Measurements from ENCODE around the gene GCFC2. TPM values are rescaled to one million over a fixed set of nuclear protein-coding genes. Genes with fewer than 3 reads are reported as not detected.

Gene GCFC2
- total RNA-seq, 1 experiment from 2014 or later = 18.3 TPM

DNA sequence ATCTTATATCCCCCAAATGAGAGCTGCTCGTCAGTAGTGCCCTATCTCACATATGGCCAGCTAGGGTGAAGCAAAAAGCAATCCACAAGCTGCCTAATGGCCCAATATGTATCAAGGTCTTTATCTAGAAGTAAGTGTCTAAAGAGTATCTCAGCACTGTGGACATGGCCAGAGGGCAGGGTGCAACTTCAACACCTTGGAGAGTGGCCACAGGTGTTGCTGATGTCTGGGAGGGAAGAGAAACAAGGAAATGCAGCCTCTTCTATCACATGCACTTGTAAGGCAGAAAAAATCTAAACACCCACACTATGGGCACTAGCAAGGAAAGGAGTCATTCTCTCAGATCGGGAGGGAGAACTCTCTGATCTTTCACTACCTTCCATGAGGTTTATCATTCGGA is 87.8 kb downstream of the GCFC2 start:
- no peak overlapping the region for H3K9ac ChIP-seq (ENCODE audit: extremely low read depth, insufficient read length, low read length)
- H4K20me1 ChIP-seq (ENCODE audit: control insufficient read depth, insufficient read depth, insufficient read length) = no peaks in the 10 kb centered on the region
- no peaks in the 10 kb centered on the region for H3K27me3 ChIP-seq (ENCODE audit: insufficient read depth, low read length)
- H3K4me2 ChIP-seq (ENCODE audit: insufficient read depth, insufficient read length, low read length) = no peak overlapping the region
- Mint-ChIP-seq H3K4me3 (no peak overlapping the region), H3K27ac (no peak overlapping the region), H3K27me3 (ENCODE audit: low read depth) (peaks cover 5% of the 10 kb centered on the region), H3K4me1 (no peaks in the 10 kb centered on the region), H3K36me3 (ENCODE audit: insufficient read depth in 1 of 3, low read depth in 3 of 3) (no peaks in the 10 kb centered on the region), H3K9me3 (no peaks in the 10 kb centered on the region)
- H3K4ac ChIP-seq (ENCODE audit: low read depth, low read length) = no peak overlapping the region
- TF ChIP-seq, protein P1, sequence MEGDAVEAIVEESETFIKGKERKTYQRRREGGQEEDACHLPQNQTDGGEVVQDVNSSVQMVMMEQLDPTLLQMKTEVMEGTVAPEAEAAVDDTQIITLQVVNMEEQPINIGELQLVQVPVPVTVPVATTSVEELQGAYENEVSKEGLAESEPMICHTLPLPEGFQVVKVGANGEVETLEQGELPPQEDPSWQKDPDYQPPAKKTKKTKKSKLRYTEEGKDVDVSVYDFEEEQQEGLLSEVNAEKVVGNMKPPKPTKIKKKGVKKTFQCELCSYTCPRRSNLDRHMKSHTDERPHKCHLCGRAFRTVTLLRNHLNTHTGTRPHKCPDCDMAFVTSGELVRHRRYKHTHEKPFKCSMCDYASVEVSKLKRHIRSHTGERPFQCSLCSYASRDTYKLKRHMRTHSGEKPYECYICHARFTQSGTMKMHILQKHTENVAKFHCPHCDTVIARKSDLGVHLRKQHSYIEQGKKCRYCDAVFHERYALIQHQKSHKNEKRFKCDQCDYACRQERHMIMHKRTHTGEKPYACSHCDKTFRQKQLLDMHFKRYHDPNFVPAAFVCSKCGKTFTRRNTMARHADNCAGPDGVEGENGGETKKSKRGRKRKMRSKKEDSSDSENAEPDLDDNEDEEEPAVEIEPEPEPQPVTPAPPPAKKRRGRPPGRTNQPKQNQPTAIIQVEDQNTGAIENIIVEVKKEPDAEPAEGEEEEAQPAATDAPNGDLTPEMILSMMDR (conservative IDR thresholded peaks at IDR 0.05) = no peak
- H4K8ac ChIP-seq (replicated peaks; ENCODE audit: insufficient read length, low read depth, low read length) = no peak overlapping the region
- no peaks in the 10 kb centered on the region for H3K79me1 ChIP-seq (ENCODE audit: insufficient read depth, low read depth, low read length, poor library complexity, severe bottlenecking)
- H4K5ac ChIP-seq (ENCODE audit: insufficient read length, low read depth, low read length) = no peak overlapping the region
- H3K56ac ChIP-seq (ENCODE audit: insufficient read length, low read depth, low read length) = no peak overlapping the region
- DNase-seq = no peak
- H4K91ac ChIP-seq (ENCODE audit: insufficient read length, low read depth, low read length) = no peak overlapping the region
- no peaks in the 10 kb centered on the region for H3K79me2 ChIP-seq (ENCODE audit: insufficient read depth, low read length)
- no peaks in the 10 kb centered on the region for H3K23me2 ChIP-seq (ENCODE audit: insufficient read length, low read depth, low read length, poor library complexity, severe bottlenecking)
- no peak overlapping the region for H3K23ac ChIP-seq (ENCODE audit: insufficient read length, low read depth, low read length)
- H3K27ac ChIP-seq (ENCODE audit: insufficient read length, low read depth, low read length) = no peak overlapping the region
- H2AFZ ChIP-seq (ENCODE audit: low read length) = no peak overlapping the region
- no peak overlapping the region for H2BK12ac ChIP-seq (ENCODE audit: insufficient read length, low read depth, low read length)
- no peak overlapping the region for H2BK5ac ChIP-seq (ENCODE audit: insufficient read length, low read length)
- H3K14ac ChIP-seq (ENCODE audit: insufficient read depth, low read length) = no peak overlapping the region
- no peak overlapping the region for H2AK5ac ChIP-seq (ENCODE audit: insufficient read length, low read length)
- no peak overlapping the region for H2BK120ac ChIP-seq (ENCODE audit: low read depth, low read length, poor library complexity, severe bottlenecking)
- no peaks in the 10 kb centered on the region for H3K9me3 ChIP-seq (ENCODE audit: control insufficient read depth, low read depth, low read length)
- no peak overlapping the region for H2BK15ac ChIP-seq (ENCODE audit: low read depth, low read length)
- no CpG with 5 or more reads among the region's 3 CpGs for WGBS (ENCODE audit: extremely low coverage, insufficient read length, low lambda C conversion rate)
- no peak overlapping the region for H3K18ac ChIP-seq (ENCODE audit: insufficient read length, low read depth, low read length)
- H3T11ph ChIP-seq (ENCODE audit: low read length) = no peak overlapping the region
- H2BK20ac ChIP-seq (ENCODE audit: low read depth, low read length, poor library complexity, severe bottlenecking) = no peak overlapping the region
- no peaks in the 10 kb centered on the region for H3K4me1 ChIP-seq (ENCODE audit: insufficient read depth, low read length)
